Fibroblast of lung (primary cell): ENCODE measurements around the gene NR2F6. TPM values are rescaled to one million over a fixed set of nuclear protein-coding genes. Genes with fewer than 3 reads are reported as not detected.

Experiments
- DNase-seq, 2 donors: peaks; one replicate each; pipeline versions ENCODE4 v3.0.0 to v3.0.0-alpha.2; 2010; ENCODE audit warnings: low read depth in 2 of 2
- H2AFZ ChIP-seq: 2 replicates; pipeline ENCODE4 v1.5.1; 2012; ENCODE audit warnings: low read length, control low read depth, inconsistent platforms
- H3K27ac ChIP-seq: 2 replicates; pipeline ENCODE4 v1.5.1; 2011; ENCODE audit warnings: low read length, control low read depth; ENCODE audit not compliant: insufficient read depth
- H3K27me3 ChIP-seq: 2 replicates; pipeline ENCODE4 v1.5.1; 2011; ENCODE audit warnings: mild to moderate bottlenecking, low read length; ENCODE audit not compliant: control insufficient read depth, insufficient read depth
- H3K36me3 ChIP-seq: 2 replicates; pipeline ENCODE4 v1.5.1; 2011; ENCODE audit warnings: low read length; ENCODE audit not compliant: control insufficient read depth, insufficient read depth
- H3K4me1 ChIP-seq: 2 replicates; pipeline ENCODE4 v1.5.1; 2011; ENCODE audit warnings: low read length; ENCODE audit not compliant: control insufficient read depth, insufficient read depth; ENCODE audit errors: extremely low read depth
- H3K4me2 ChIP-seq: 2 replicates; pipeline ENCODE4 v1.5.1; 2011; ENCODE audit warnings: low read length, control low read depth; ENCODE audit not compliant: insufficient read depth; ENCODE audit errors: extremely low read depth
- H3K4me3 ChIP-seq, 4 experiments: fragments of 200-600 bp in 1 of 4; sonication (generic) in 1 of 4; replicated peaks in 1 of 4; 2 replicates each; pipeline ENCODE4 v1.5.1; 2011 to 2016; ENCODE audit warnings: low read length in 4 of 4, low read depth in 3 of 4, mild to moderate bottlenecking in 3 of 4, control low read depth in 2 of 4, inconsistent platforms in 1 of 4, mixed read lengths in 1 of 4; ENCODE audit not compliant: insufficient read depth in 1 of 4; ENCODE audit errors: control extremely low read depth in 1 of 4
- H3K79me2 ChIP-seq: 2 replicates; pipeline ENCODE4 v1.5.1; 2012; ENCODE audit warnings: mild to moderate bottlenecking, low read length, inconsistent platforms; ENCODE audit not compliant: control insufficient read depth, insufficient read depth
- H3K9ac ChIP-seq: 2 replicates; pipeline ENCODE4 v1.5.1; 2011; ENCODE audit warnings: mild to moderate bottlenecking, low read length, control low read depth; ENCODE audit not compliant: insufficient read depth
- H3K9me3 ChIP-seq: 2 replicates; pipeline ENCODE4 v1.5.1; 2012; ENCODE audit warnings: low read depth, low read length; ENCODE audit not compliant: control insufficient read depth, insufficient read depth
- H4K20me1 ChIP-seq: 2 replicates; pipeline ENCODE4 v1.5.1; 2011; ENCODE audit warnings: low read length; ENCODE audit not compliant: control insufficient read depth, insufficient read depth; ENCODE audit errors: extremely low read depth
- EZH2 ChIP-seq: IDR thresholded peaks from 2 replicates; pipeline ENCODE4 v1.5.1; 2012; ENCODE audit warnings: low read length, control low read depth, mild to moderate bottlenecking; ENCODE audit errors: missing control alignments
- polyA plus RNA-seq, 2 donors: library from polyadenylated mRNA; depleted of rRNA in 1 of 2; stranded (reverse) in 1 of 2; unstranded in 1 of 2; fragments of >200 nt; gene quantifications; 2 replicates each; pipeline ENCODE4 v1.2.1, GENCODE V29; 2011 to 2012; ENCODE audit warnings: missing spikeins in 1 of 2
- total RNA-seq: library from RNA; depleted of rRNA; stranded (reverse); fragments of >200 nt; gene quantifications from 2 replicates; pipeline ENCODE4 v1.2.1, GENCODE V29; 2014
- TF ChIP-seq, protein P1 (sequence below), 2 donors: IDR thresholded peaks in 1 of 2; conservative IDR thresholded peaks in 1 of 2; 1 replicate in 1 of 2; 2 replicates in 1 of 2; pipeline ENCODE4 v1.5.1; 2011 to 2012; ENCODE audit warnings: low read length in 2 of 2, control low read depth in 1 of 2, inconsistent platforms in 1 of 2, low read depth in 1 of 2, mild to moderate bottlenecking in 1 of 2

NR2F6 gene
- total and polyA plus RNA-seq, 2 donors (not counting 1 experiment from before 2014, with no cell fraction given) = 9.6 to 42.4 TPM

DNA sequence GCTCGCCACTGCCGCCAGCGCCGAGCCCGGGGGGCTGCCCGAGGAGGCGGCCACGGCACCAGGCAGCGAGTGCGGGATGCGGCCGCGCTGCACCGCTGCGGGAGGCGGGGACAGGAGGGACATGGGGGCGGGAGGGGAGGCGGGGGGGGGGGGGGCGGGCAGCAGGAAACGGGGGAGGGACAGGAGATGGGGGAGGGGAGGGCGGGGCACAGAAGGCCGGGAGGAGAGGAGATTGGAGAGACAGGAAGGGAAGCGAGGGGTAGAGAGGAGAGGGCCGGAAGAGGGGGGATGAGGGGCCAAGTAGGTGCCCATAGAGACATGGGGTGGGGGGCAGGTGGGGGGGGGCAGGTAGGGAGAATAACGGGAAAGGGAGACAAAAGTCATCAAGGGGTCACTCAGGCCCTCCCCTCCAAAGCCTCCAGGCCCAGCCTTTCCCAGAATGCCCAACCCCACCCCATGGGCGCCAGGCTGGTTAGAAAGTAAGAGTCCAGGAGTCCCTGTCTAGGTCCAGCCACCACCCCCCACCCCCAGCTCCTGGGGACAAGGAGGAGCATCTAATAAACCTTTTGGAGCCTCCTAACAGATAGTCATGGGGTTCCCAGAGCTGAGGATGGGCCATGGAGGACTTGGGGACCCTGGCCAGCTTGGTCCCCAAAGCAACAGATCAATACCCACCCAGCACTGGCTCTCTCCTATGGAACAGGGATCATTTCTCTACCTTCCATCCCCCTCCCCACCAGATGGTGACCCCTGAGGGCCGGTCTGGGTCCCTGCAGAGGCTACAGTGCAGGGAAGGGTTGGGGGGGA, 9.5 kb downstream of the NR2F6 start:
- Histone ChIP-seq H3K27ac (peak overlapping the region; percentile 34), H3K36me3 (peaks cover 16% of the 10 kb centered on the region), H3K4me3 (peak overlapping the region in 2 of 4 experiments; percentile 60 to 61), H3K27me3 (no peaks in the 10 kb centered on the region), H2AFZ (no peak overlapping the region), H3K9ac (peak overlapping the region; percentile 37), H3K4me1 (peaks cover 9% of the 10 kb centered on the region), H3K9me3 (no peaks in the 10 kb centered on the region), H4K20me1 (no peaks in the 10 kb centered on the region), H3K4me2 (peak overlapping the region; percentile 99), H3K79me2 (peaks cover 20% of the 10 kb centered on the region)
- DNase-seq = peak; percentile 37 to 52
- TF ChIP-seq EZH2 = no peak
- TF ChIP-seq, protein P1, sequence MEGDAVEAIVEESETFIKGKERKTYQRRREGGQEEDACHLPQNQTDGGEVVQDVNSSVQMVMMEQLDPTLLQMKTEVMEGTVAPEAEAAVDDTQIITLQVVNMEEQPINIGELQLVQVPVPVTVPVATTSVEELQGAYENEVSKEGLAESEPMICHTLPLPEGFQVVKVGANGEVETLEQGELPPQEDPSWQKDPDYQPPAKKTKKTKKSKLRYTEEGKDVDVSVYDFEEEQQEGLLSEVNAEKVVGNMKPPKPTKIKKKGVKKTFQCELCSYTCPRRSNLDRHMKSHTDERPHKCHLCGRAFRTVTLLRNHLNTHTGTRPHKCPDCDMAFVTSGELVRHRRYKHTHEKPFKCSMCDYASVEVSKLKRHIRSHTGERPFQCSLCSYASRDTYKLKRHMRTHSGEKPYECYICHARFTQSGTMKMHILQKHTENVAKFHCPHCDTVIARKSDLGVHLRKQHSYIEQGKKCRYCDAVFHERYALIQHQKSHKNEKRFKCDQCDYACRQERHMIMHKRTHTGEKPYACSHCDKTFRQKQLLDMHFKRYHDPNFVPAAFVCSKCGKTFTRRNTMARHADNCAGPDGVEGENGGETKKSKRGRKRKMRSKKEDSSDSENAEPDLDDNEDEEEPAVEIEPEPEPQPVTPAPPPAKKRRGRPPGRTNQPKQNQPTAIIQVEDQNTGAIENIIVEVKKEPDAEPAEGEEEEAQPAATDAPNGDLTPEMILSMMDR (conservative IDR thresholded peaks at IDR 0.05 in 1 of 2, IDR thresholded peaks at IDR 0.05 in 1 of 2; ENCODE audit: low read depth in 1 of 2, low read length in 2 of 2) = no peak

DNA sequence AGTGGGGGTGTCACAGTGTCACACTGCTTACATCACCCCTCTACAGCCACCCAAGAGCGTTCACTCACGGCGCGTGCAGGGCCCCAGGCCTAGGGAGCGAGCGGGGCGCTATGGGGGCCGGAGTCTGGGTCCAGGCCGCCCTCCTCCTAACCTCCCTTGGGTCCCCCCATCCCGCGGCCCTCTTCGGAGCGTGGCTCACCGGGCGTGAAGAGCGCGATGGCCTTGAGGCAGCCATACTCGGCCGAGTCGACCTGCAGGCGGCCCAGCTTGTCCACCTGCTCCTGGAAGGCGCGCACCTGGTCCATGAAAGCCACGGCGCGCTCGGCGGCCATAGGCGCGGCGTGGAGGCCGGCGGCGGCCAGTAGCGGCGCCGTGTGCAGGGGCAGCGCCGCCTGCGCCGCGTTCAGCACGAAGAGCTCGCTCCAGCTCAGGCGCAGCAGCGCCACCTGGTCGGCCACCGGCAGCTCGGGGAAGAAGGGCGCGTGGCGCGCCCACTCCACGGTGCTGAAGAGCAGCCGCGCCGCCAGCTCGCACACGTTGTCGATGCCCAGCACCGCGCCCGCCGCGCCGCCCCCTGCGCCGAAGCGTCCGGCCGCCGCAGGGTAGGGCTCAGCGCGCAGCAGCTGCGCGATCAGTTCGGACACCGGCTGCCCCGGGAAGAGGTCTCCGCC, 10.3 kb downstream of the NR2F6 start:
- H3K79me2 ChIP-seq = peaks cover 13% of the 10 kb centered on the region
- peak overlapping the region; percentile 60 to 66 (median 62) for H3K4me3 ChIP-seq
- no peak overlapping the region for H2AFZ ChIP-seq
- H3K27ac ChIP-seq = peak overlapping the region; percentile 27
- H3K27me3 ChIP-seq = no peaks in the 10 kb centered on the region
- H3K9me3 ChIP-seq = no peaks in the 10 kb centered on the region
- DNase-seq = peak; percentile 72 to 78
- peaks cover 17% of the 10 kb centered on the region for H3K36me3 ChIP-seq
- H3K4me1 ChIP-seq = peaks cover 9% of the 10 kb centered on the region
- H3K4me2 ChIP-seq = peak overlapping the region; percentile 99
- no peaks in the 10 kb centered on the region for H4K20me1 ChIP-seq
- peak overlapping the region; percentile 37 for H3K9ac ChIP-seq
- TF ChIP-seq, protein P1 (conservative IDR thresholded peaks at IDR 0.05 in 1 of 2, IDR thresholded peaks at IDR 0.05 in 1 of 2; ENCODE audit: low read depth in 1 of 2, low read length in 2 of 2) = peak; percentile 31 to 43
- TF ChIP-seq EZH2 = no peak

DNA sequence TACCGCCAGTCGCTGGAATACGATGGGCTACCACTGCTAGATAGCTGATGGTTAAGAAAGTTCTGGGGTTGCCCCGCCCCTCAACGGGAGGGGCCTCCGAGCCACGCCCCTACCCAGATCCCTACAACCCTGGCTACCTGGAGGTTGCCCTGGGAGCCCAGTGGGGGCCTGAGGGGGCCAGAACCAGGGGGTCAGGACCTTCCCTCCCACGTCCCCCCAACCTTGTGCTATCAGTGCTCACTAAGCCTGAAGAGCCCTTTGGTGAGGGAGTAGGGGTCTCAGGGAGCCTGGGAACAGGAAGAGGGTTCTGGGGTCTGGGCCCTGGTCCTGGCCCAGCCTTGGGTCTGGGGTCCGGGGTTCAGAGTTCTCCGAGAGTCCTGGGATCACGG, 10.8 kb downstream of the NR2F6 start:
- Histone ChIP-seq H3K36me3 (peaks cover 15% of the 10 kb centered on the region), H3K4me1 (peaks cover 9% of the 10 kb centered on the region), H3K9ac (peak overlapping the region; percentile 37), H3K79me2 (peaks cover 12% of the 10 kb centered on the region), H3K27ac (peak overlapping the region; percentile 27), H3K9me3 (no peaks in the 10 kb centered on the region), H4K20me1 (no peaks in the 10 kb centered on the region), H3K27me3 (no peaks in the 10 kb centered on the region), H2AFZ (no peak overlapping the region), H3K4me3 (peak overlapping the region; percentile 60 to 66 (median 62)), H3K4me2 (peak overlapping the region; percentile 99)
- DNase-seq = peak; percentile 37 to 50
- no peak for TF ChIP-seq EZH2
- TF ChIP-seq, protein P1 (conservative IDR thresholded peaks at IDR 0.05 in 1 of 2, IDR thresholded peaks at IDR 0.05 in 1 of 2; ENCODE audit: low read depth in 1 of 2, low read length in 2 of 2) = no peak
